Liver (tissue), 9 donors: ENCODE measurements around the gene LRRC18. TPM values are rescaled to one million over a fixed set of nuclear protein-coding genes. Genes with fewer than 3 reads are reported as not detected.
A peak's percentile ranks its signal among the peaks of the same experiment; 100 is the strongest.

Source experiments
- DNase-seq: peaks from one replicate; pipeline ENCODE4 v3.0.0-alpha.2; 2017; ENCODE audit warnings: low spot score
- H3K27ac ChIP-seq, 2 donors: one replicate each; pipeline ENCODE4 v1.7.0; 2013; ENCODE audit warnings: inconsistent platforms in 2 of 2, low read length in 2 of 2, control low read depth in 1 of 2, low read depth in 1 of 2, mild to moderate bottlenecking in 1 of 2
- H3K27me3 ChIP-seq, 4 donors: one replicate each; pipeline versions ENCODE4 v1.6.1 to v1.7.0; 2013; ENCODE audit warnings: low read length in 3 of 4, inconsistent platforms in 1 of 4, mild to moderate bottlenecking in 1 of 4, moderate library complexity in 1 of 4; ENCODE audit not compliant: control insufficient read depth in 4 of 4, insufficient read depth in 4 of 4
- H3K36me3 ChIP-seq, 4 donors: one replicate each; pipeline versions ENCODE4 v1.6.1 to v1.7.0; 2013; ENCODE audit warnings: low read length in 3 of 4, mild to moderate bottlenecking in 3 of 4, low read depth in 1 of 4, moderate library complexity in 1 of 4; ENCODE audit not compliant: control insufficient read depth in 4 of 4, insufficient read depth in 3 of 4
- H3K4me1 ChIP-seq, 4 donors: one replicate each; pipeline versions ENCODE4 v1.6.1 to v1.7.0; 2013; ENCODE audit warnings: low read length in 3 of 4, mild to moderate bottlenecking in 3 of 4, moderate library complexity in 1 of 4; ENCODE audit not compliant: control insufficient read depth in 4 of 4, insufficient read depth in 4 of 4
- H3K4me3 ChIP-seq, 3 donors: one replicate each; pipeline versions ENCODE4 v1.6.1 to v1.7.0; 2013; ENCODE audit warnings: low read length in 3 of 3, control low read depth in 1 of 3, low read depth in 1 of 3, mild to moderate bottlenecking in 1 of 3
- H3K9ac ChIP-seq, 2 donors: one replicate each; pipeline ENCODE4 v1.7.0; 2013; ENCODE audit warnings: low read length in 2 of 2, mild to moderate bottlenecking in 2 of 2, moderate library complexity in 2 of 2, control low read depth in 1 of 2, low read depth in 1 of 2
- H3K9me3 ChIP-seq, 4 donors: one replicate each; pipeline versions ENCODE4 v1.6.1 to v1.7.0; 2013; ENCODE audit warnings: low read length in 3 of 4; ENCODE audit not compliant: control insufficient read depth in 4 of 4
- EGR1 ChIP-seq, 2 donors: IDR thresholded peaks; 2 replicates each; pipeline ENCODE4 v1.6.1; 2016 to 2018; ENCODE audit warnings: antibody characterized with exemption in 2 of 2, low read depth in 2 of 2
- FOXA1 ChIP-seq: IDR thresholded peaks from 2 replicates; pipeline ENCODE4 v1.6.1; 2016; ENCODE audit warnings: antibody characterized with exemption
- FOXA2 ChIP-seq: IDR thresholded peaks from 2 replicates; pipeline ENCODE4 v1.6.1; 2016; ENCODE audit warnings: antibody characterized with exemption
- GABPA ChIP-seq, 2 donors: IDR thresholded peaks in 1 of 2; conservative IDR thresholded peaks in 1 of 2; 2 replicates each; pipeline ENCODE4 v1.6.1; 2016; ENCODE audit warnings: antibody characterized with exemption in 2 of 2, mild to moderate bottlenecking in 1 of 2, moderate library complexity in 1 of 2
- HNF4G ChIP-seq: IDR thresholded peaks from 2 replicates; pipeline ENCODE4 v1.6.1; 2016; ENCODE audit warnings: antibody characterized with exemption
- JUND ChIP-seq, 2 donors: IDR thresholded peaks; 2 replicates each; pipeline ENCODE4 v1.6.1; 2016; ENCODE audit warnings: antibody characterized with exemption in 2 of 2
- NR2F2 ChIP-seq: IDR thresholded peaks from 2 replicates; pipeline ENCODE4 v1.6.1; 2016; ENCODE audit warnings: antibody characterized with exemption
- RAD21 ChIP-seq, 2 donors: IDR thresholded peaks; 2 replicates each; pipeline ENCODE4 v1.6.1; 2016; ENCODE audit warnings: antibody characterized with exemption in 2 of 2, mild to moderate bottlenecking in 2 of 2
- REST ChIP-seq: IDR thresholded peaks from 2 replicates; pipeline ENCODE4 v1.6.1; 2016; ENCODE audit warnings: antibody characterized with exemption, mild to moderate bottlenecking
- RXRA ChIP-seq, 2 donors: IDR thresholded peaks; 2 replicates each; pipeline ENCODE4 v1.6.1; 2017 to 2018; ENCODE audit warnings: antibody characterized with exemption in 2 of 2, mild to moderate bottlenecking in 1 of 2
- SP1 ChIP-seq: IDR thresholded peaks from 2 replicates; pipeline ENCODE4 v1.6.1; 2018; ENCODE audit warnings: antibody characterized with exemption, mild to moderate bottlenecking
- TAF1 ChIP-seq: conservative IDR thresholded peaks from 2 replicates; pipeline ENCODE4 v1.6.1; 2016; ENCODE audit warnings: antibody characterized with exemption, mild to moderate bottlenecking
- YY1 ChIP-seq: IDR thresholded peaks from 2 replicates; pipeline ENCODE4 v1.6.1; 2016; ENCODE audit warnings: antibody characterized with exemption, mild to moderate bottlenecking
- WGBS: extraction: QIAGEN DNeasy Blood & Tissue Kit; methylation state at CpG from one replicate; pipeline ENCODE4 v1.1.7; 2013; 5-methylcytosine and 5-hydroxymethylcytosine counted together
- polyA plus RNA-seq, 2 donors: library from polyadenylated mRNA; stranded (reverse) in 1 of 2; unstranded in 1 of 2; fragments of 200-250 nt in 1 of 2; fragments of >200 nt in 1 of 2; fragmentation: Nextera tagmentation in 1 of 2; extraction: Ambion mirVana in 1 of 2; gene quantifications; one replicate each; pipeline versions ENCODE4 v1.2.1 to v1.2.3, GENCODE V29; 2013 to 2015
- total RNA-seq, 2 donors: library from RNA; depleted of rRNA; stranded (reverse); fragments of >200 nt; gene quantifications; one replicate each; pipeline ENCODE4 v1.2.3, GENCODE V29; 2014
- TF ChIP-seq, protein P1 (sequence below): IDR thresholded peaks from 2 replicates; pipeline ENCODE4 v1.6.1; 2016; ENCODE audit warnings: antibody characterized with exemption
- TF ChIP-seq, protein P2 (sequence below): IDR thresholded peaks from 2 replicates; pipeline ENCODE4 v1.6.1; 2016; ENCODE audit warnings: antibody characterized with exemption
- donor health status: healthy.
- donor health status: healthy.
- donor health status: healthy.
- donor health status: healthy.
- donor health status: healthy.

LRRC18 gene
- total and polyA plus RNA-seq, 4 donors = not detected

- no peak for TF ChIP-seq GABPA (IDR thresholded peaks at IDR 0.05 in 1 of 2, conservative IDR thresholded peaks at IDR 0.05 in 1 of 2)
- no peak for TF ChIP-seq RXRA (IDR thresholded peaks at IDR 0.05)
Observed at GRCh38 chr10:48926255-48926654, 13.4 kb downstream of the LRRC18 start (continued).

DNA sequence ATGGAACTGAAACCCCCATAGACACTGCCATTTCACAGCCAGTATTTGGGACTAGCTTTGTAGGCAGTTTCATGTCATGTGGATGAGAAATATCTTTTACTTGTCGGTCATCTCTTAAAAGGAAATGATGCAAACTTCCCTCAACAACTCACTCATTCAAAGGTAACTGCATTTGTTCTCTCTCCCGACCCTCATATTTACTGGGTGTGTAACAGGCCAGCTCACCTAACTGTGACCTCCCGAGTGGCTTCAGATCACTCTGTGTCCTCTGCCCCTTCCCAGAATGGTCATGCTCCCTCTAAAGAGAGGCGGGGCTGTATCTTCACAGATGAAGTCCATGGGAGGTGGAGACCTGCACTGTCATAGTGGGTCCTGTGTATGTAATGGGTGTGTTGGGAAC is 14.7 kb downstream of the LRRC18 start:
- Histone ChIP-seq H3K9ac (no peak overlapping the region), H3K9me3 (no peaks in the 10 kb centered on the region), H3K27me3 (no peaks in the 10 kb centered on the region), H3K27ac (no peak overlapping the region), H3K4me1 (no peaks in the 10 kb centered on the region), H3K36me3 (no peaks in the 10 kb centered on the region), H3K4me3 (no peak overlapping the region)
- TF ChIP-seq REST (no peak), FOXA1 (no peak), GABPA (IDR thresholded peaks at IDR 0.05 in 1 of 2, conservative IDR thresholded peaks at IDR 0.05 in 1 of 2) (no peak), RXRA (IDR thresholded peaks at IDR 0.05) (no peak), YY1 (no peak), RAD21 (IDR thresholded peaks at IDR 0.05) (no peak), FOXA2 (no peak), JUND (IDR thresholded peaks at IDR 0.05) (no peak), HNF4G (no peak), TAF1 (no peak)
- TF ChIP-seq, protein P1, sequence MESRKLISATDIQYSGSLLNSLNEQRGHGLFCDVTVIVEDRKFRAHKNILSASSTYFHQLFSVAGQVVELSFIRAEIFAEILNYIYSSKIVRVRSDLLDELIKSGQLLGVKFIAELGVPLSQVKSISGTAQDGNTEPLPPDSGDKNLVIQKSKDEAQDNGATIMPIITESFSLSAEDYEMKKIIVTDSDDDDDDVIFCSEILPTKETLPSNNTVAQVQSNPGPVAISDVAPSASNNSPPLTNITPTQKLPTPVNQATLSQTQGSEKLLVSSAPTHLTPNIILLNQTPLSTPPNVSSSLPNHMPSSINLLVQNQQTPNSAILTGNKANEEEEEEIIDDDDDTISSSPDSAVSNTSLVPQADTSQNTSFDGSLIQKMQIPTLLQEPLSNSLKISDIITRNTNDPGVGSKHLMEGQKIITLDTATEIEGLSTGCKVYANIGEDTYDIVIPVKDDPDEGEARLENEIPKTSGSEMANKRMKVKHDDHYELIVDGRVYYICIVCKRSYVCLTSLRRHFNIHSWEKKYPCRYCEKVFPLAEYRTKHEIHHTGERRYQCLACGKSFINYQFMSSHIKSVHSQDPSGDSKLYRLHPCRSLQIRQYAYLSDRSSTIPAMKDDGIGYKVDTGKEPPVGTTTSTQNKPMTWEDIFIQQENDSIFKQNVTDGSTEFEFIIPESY = no peak
- DNase-seq = no peak
- 79% methylated on average over 4 of the region's 4 CpGs for WGBS

- no peak overlapping the region for H3K4me3 ChIP-seq
- 65% methylated on average over 3 of the region's 3 CpGs for WGBS
- peak; percentile 9 for DNase-seq
Observed at GRCh38 chr10:48923748-48924147, 15.9 kb downstream of the LRRC18 start.

More at GRCh38 chr10:48923748-48924147, 15.9 kb downstream of the LRRC18 start:
- no peaks in the 10 kb centered on the region for H3K27me3 ChIP-seq
- peaks cover 0 to 2% (median 0%) of the 10 kb centered on the region in 4 donors for H3K9me3 ChIP-seq
- no peak overlapping the region for H3K9ac ChIP-seq
- no peaks in the 10 kb centered on the region for H3K36me3 ChIP-seq
- TF ChIP-seq TAF1 (no peak), EGR1 (IDR thresholded peaks at IDR 0.05; ENCODE audit: low read depth in 2 of 2) (no peak), HNF4G (no peak), SP1 (no peak), RXRA (IDR thresholded peaks at IDR 0.05) (no peak), NR2F2 (no peak), YY1 (no peak), FOXA2 (no peak)
- TF ChIP-seq, protein P2, sequence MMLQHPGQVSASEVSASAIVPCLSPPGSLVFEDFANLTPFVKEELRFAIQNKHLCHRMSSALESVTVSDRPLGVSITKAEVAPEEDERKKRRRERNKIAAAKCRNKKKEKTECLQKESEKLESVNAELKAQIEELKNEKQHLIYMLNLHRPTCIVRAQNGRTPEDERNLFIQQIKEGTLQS = no peak
- no peak overlapping the region for H3K27ac ChIP-seq
- peaks cover 0 to under 1% (median 0%) of the 10 kb centered on the region in 4 donors for H3K4me1 ChIP-seq
